GM12872 (cell line): ENCODE data around the gene CTR9.

Experiments
- CTCF ChIP-seq: IDR thresholded peaks from 3 replicates; pipeline ENCODE4 v1.5.1; 2011; ENCODE audit warnings: low read depth, mild to moderate bottlenecking, low read length, moderate library complexity; ENCODE audit not compliant: insufficient read depth

CTR9 gene

GRCh38 chr11:10744206-10744605 lies 6.8 kb upstream of the CTR9 start:
- no peak for TF ChIP-seq CTCF

GRCh38 chr11:10746871-10747270 lies 4.2 kb upstream of the CTR9 start:
- no peak for TF ChIP-seq CTCF

- no peak for TF ChIP-seq CTCF
Observed at GRCh38 chr11:10747733-10748132, 3.3 kb upstream of the CTR9 start.

- no peak for TF ChIP-seq CTCF
Observed at GRCh38 chr11:10749476-10749875, 1.6 kb upstream of the CTR9 start.

GRCh38 chr11:10751581-10751940 lies 515 bp downstream of the CTR9 start:
- TF ChIP-seq CTCF: no peak

- no peak for TF ChIP-seq CTCF
Observed at GRCh38 chr11:10752061-10752460, 1.0 kb downstream of the CTR9 start.

GRCh38 chr11:10752486-10752885 lies 1.4 kb downstream of the CTR9 start:
- no peak for TF ChIP-seq CTCF

- peak; percentile 28; the same call in 1 of the 3 replicates for TF ChIP-seq CTCF
Observed at GRCh38 chr11:10758957-10759356, 7.9 kb downstream of the CTR9 start.
